ENCODE measurements around the gene SRP72. TPM values are rescaled to one million over a fixed set of nuclear protein-coding genes. Genes with fewer than 3 reads are reported as not detected.

The SRP72 gene
- total RNA-seq, 1 experiment from 2014 or later = 146 TPM

DNA sequence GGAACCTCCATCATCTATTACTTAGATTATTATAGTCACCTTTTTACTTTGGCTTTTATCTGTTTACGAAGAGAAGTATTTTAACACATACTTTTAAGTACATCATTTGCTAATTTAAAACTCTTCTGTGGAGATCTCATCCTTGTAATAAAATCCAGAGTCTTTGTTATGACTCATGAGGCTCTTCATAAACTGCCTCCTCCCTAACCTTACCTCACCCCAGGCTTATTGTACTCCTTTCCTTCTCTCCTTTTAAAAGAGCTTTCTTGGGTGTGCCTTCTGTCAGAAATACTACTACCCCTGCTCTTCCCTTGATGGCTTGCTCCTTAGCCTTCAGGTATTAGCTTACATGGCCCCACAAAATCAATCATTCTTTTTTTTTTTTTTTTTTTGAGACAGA, 44.7 kb downstream of the SRP72 start:
- Histone ChIP-seq H3K27ac (ENCODE audit: low read depth, low read length) (no peak overlapping the region), H3K9ac (ENCODE audit: low read length) (no peak overlapping the region), H3K9me3 (ENCODE audit: control insufficient read depth in 1 of 2, insufficient read depth in 1 of 2, low read depth in 1 of 2, low read length in 2 of 2) (no peaks in the 10 kb centered on the region), H3K79me2 (ENCODE audit: insufficient read depth, low read length) (no peaks in the 10 kb centered on the region), H4K20me1 (ENCODE audit: insufficient read depth) (no peaks in the 10 kb centered on the region), H3K4me2 (ENCODE audit: low read length) (no peak overlapping the region), H3K4me1 (ENCODE audit: control insufficient read depth in 1 of 2, insufficient read depth in 2 of 2, low read length in 2 of 2) (no peaks in the 10 kb centered on the region), H3K4me3 (replicated peaks in 1 of 2; ENCODE audit: low read depth in 1 of 2, low read length in 2 of 2) (no peak overlapping the region), H3K36me3 (ENCODE audit: control insufficient read depth in 1 of 2, insufficient read depth in 2 of 2, low read length in 2 of 2) (no peaks in the 10 kb centered on the region), H3K27me3 (ENCODE audit: insufficient read depth, low read length) (no peaks in the 10 kb centered on the region), H2AFZ (ENCODE audit: low read depth, low read length, poor library complexity, severe bottlenecking) (no peak overlapping the region), H3K9me2 (ENCODE audit: insufficient read depth) (no peaks in the 10 kb centered on the region)
- RAD21 ChIA-PET (ENCODE audit: low non-redundant PET in 1 of 2, low total read pairs in 2 of 2, uncharacterized antibody in 2 of 2, unreplicated experiment in 2 of 2) = no interaction called here
- DNase-seq (ENCODE audit: low read depth, low spot score) (no peak), ATAC-seq (no peak)
- TF ChIP-seq, protein P1, sequence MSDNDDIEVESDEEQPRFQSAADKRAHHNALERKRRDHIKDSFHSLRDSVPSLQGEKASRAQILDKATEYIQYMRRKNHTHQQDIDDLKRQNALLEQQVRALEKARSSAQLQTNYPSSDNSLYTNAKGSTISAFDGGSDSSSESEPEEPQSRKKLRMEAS (IDR thresholded peaks at IDR 0.05) = no peak
- TF ChIP-seq, protein P2, sequence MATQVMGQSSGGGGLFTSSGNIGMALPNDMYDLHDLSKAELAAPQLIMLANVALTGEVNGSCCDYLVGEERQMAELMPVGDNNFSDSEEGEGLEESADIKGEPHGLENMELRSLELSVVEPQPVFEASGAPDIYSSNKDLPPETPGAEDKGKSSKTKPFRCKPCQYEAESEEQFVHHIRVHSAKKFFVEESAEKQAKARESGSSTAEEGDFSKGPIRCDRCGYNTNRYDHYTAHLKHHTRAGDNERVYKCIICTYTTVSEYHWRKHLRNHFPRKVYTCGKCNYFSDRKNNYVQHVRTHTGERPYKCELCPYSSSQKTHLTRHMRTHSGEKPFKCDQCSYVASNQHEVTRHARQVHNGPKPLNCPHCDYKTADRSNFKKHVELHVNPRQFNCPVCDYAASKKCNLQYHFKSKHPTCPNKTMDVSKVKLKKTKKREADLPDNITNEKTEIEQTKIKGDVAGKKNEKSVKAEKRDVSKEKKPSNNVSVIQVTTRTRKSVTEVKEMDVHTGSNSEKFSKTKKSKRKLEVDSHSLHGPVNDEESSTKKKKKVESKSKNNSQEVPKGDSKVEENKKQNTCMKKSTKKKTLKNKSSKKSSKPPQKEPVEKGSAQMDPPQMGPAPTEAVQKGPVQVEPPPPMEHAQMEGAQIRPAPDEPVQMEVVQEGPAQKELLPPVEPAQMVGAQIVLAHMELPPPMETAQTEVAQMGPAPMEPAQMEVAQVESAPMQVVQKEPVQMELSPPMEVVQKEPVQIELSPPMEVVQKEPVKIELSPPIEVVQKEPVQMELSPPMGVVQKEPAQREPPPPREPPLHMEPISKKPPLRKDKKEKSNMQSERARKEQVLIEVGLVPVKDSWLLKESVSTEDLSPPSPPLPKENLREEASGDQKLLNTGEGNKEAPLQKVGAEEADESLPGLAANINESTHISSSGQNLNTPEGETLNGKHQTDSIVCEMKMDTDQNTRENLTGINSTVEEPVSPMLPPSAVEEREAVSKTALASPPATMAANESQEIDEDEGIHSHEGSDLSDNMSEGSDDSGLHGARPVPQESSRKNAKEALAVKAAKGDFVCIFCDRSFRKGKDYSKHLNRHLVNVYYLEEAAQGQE (IDR thresholded peaks at IDR 0.05; ENCODE audit: low read depth) = no peak
- TF ChIP-seq ZNF274 (IDR thresholded peaks at IDR 0.05; ENCODE audit: low read depth, low read length) = no peak
- no peak for TF ChIP-seq ZFX (IDR thresholded peaks at IDR 0.05)
- no peak for TF ChIP-seq EGR1 (IDR thresholded peaks at IDR 0.05; ENCODE audit: low read depth)
- TF ChIP-seq TCF7L2 (IDR thresholded peaks at IDR 0.05; ENCODE audit: borderline replicate concordance, extremely low read depth, insufficient read depth, insufficient read length) = no peak
- no peak for TF ChIP-seq SIN3A (IDR thresholded peaks at IDR 0.05; ENCODE audit: low read depth)
- no peak for TF ChIP-seq EZH2 (IDR thresholded peaks at IDR 0.05)
- CTCF ChIA-PET = no interaction called here
- POLR2A ChIA-PET = no interaction called here
- intact Hi-C loops (cut with micrococcal nuclease) = no loop called here
- BruUV-seq (replicated peaks) = no TSS peak
